ENCODE data around the gene SLC5A2. TPM values are rescaled to one million over a fixed set of nuclear protein-coding genes. Genes with fewer than 3 reads are reported as not detected.
"Not testable (repeated sequence)": the region's sequence is repeated elsewhere in the genome, so short reads cannot be mapped to it uniquely, and the experiment has no call there.

Gene SLC5A2
- total RNA-seq, 1 donor from 2014 or later: 0.04 TPM

DNA sequence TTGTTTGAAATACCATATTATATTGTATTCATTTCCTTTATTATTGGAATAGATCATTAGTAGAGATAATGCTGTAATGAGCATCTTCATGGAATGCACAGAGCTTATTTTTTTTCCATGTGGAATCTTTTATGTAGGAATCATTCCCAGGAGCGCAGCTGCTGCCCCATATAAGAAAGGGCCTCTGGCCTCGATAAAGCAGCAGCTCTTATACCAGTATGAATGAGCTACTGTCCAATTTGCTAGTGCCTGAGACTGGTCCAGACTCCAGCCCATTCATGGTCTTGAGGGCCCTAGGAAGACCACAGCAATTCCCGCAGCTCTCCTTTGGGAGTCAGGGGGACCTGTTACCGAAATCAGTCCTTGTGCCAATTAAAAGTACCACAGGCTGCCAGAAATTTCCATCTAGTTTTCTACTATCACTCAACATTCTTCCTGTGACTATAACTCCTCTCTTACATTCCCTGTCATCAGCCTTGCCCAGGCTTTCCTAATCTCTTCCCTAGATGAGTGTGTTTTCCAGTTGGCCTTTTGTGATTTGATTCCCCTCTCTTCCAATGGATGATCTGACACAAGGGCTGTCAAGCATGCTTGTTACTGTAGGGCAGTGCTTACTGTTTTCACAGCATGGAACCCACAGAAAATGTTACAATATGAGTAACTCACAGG is 42.3 kb upstream of the SLC5A2 start:
- TF ChIP-seq, protein P1, sequence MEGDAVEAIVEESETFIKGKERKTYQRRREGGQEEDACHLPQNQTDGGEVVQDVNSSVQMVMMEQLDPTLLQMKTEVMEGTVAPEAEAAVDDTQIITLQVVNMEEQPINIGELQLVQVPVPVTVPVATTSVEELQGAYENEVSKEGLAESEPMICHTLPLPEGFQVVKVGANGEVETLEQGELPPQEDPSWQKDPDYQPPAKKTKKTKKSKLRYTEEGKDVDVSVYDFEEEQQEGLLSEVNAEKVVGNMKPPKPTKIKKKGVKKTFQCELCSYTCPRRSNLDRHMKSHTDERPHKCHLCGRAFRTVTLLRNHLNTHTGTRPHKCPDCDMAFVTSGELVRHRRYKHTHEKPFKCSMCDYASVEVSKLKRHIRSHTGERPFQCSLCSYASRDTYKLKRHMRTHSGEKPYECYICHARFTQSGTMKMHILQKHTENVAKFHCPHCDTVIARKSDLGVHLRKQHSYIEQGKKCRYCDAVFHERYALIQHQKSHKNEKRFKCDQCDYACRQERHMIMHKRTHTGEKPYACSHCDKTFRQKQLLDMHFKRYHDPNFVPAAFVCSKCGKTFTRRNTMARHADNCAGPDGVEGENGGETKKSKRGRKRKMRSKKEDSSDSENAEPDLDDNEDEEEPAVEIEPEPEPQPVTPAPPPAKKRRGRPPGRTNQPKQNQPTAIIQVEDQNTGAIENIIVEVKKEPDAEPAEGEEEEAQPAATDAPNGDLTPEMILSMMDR (IDR thresholded peaks at IDR 0.05; ENCODE audit: insufficient read depth, low read length, poor library complexity, severe bottlenecking): no peak
- no peak for DNase-seq (ENCODE audit: low read depth)
- H3K4me3 ChIP-seq (ENCODE audit: low read depth, low read length): no peak overlapping the region
- peaks cover 4% of the 10 kb centered on the region for H3K27me3 ChIP-seq (ENCODE audit: control insufficient read depth, insufficient read depth, low read length)
- no peaks in the 10 kb centered on the region for H3K36me3 ChIP-seq (ENCODE audit: control insufficient read depth, insufficient read depth, low read length)

DNA sequence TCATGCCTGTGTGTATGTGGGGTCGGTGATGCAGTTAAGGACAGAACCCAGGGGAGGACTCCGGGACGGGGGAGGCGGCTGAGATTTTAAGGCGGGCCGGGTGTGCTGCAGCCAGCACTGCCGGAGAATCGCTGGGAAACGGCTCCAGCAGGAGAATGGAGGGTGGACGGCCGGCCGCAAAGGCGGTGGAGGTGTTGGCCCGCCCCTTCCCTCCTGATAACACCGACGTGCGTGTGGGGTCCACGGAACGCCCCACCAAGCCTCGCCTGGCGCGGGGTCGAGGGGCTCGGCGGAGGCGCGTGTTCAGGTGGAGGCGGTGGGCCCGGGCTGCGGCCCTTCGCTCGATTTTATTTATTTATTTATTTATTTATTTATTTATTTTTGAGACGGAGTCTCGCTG is 41.0 kb upstream of the SLC5A2 start:
- Histone ChIP-seq H3K4me3 (ENCODE audit: low read depth, low read length) (peak overlapping the region; percentile 62), H3K27me3 (ENCODE audit: control insufficient read depth, insufficient read depth, low read length) (peaks cover 4% of the 10 kb centered on the region), H3K36me3 (ENCODE audit: control insufficient read depth, insufficient read depth, low read length) (no peaks in the 10 kb centered on the region)
- DNase-seq (ENCODE audit: low read depth): no peak
- TF ChIP-seq, protein P1 (IDR thresholded peaks at IDR 0.05; ENCODE audit: insufficient read depth, low read length, poor library complexity, severe bottlenecking): no peak

GRCh38 chr16:31445931-31446330 is 37.0 kb upstream of the SLC5A2 start:
- H3K27me3 ChIP-seq (ENCODE audit: control insufficient read depth, insufficient read depth, low read length); H3K36me3 ChIP-seq (ENCODE audit: control insufficient read depth, insufficient read depth, low read length); H3K4me3 ChIP-seq (ENCODE audit: low read depth, low read length); DNase-seq (ENCODE audit: low read depth): not testable (repeated sequence)

DNA sequence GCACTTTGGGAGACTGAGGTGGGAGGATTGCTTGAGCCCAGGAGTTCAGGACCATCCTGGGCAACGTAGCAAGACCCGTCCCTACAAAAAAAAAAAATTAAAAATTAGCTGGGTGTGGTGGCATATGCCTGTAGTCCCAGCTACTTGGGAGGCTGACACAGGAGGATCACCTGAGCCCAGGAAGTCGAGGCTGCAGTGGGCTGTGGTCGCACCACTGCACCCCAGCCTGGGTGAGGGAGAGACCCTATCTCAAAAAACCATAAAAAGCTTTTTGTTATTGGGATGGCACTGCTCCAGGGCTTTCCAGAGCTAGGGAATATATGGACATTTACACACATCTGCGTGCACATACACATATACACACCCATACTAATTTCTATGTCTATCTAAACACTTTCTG is 31.7 kb upstream of the SLC5A2 start:
- no peak for DNase-seq (ENCODE audit: low read depth)
- no peak overlapping the region for H3K4me3 ChIP-seq (ENCODE audit: low read depth, low read length)
- H3K36me3 ChIP-seq (ENCODE audit: control insufficient read depth, insufficient read depth, low read length): no peaks in the 10 kb centered on the region
- TF ChIP-seq, protein P1 (IDR thresholded peaks at IDR 0.05; ENCODE audit: insufficient read depth, low read length, poor library complexity, severe bottlenecking): no peak
- H3K27me3 ChIP-seq (ENCODE audit: control insufficient read depth, insufficient read depth, low read length): no peaks in the 10 kb centered on the region

DNA sequence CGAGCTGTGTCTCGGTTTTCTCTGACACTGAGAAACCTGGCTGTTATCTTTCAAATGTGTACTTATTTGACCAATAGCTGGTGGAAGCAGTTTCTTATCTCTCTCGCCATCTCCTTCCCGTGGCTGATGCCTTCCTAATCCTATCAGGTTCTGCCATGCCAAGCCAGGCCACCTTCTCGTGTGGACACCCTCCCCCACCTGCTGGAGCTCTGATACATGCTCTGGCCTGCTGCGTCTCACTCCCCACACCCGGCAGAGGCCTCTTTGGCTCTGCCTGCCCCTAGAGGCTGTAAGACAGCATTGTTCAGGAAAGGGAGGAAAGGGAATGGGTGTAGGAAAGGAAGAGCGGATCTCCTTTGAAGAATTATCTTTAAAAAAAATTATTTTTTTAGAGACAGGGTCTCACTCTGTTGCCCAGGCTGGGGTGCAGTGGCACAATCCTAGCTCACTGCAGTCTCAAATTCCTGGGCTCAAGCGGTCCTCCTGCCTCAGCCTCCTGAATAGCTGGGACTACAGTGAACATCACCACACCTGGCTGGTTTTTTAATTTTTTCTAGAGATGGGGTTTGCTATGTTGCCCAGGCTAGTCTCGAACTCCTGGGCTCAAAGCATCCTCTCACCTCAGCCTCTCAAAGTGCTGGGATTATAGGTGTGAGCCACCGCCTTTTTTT is 31.1 kb upstream of the SLC5A2 start:
- Histone ChIP-seq H3K27me3 (ENCODE audit: control insufficient read depth, insufficient read depth, low read length) (no peaks in the 10 kb centered on the region), H3K4me3 (ENCODE audit: low read depth, low read length) (no peak overlapping the region), H3K36me3 (ENCODE audit: control insufficient read depth, insufficient read depth, low read length) (no peaks in the 10 kb centered on the region)
- no peak for DNase-seq (ENCODE audit: low read depth)
- TF ChIP-seq, protein P1 (IDR thresholded peaks at IDR 0.05; ENCODE audit: insufficient read depth, low read length, poor library complexity, severe bottlenecking): peak; percentile 78

GRCh38 chr16:31452631-31453106 is 30.3 kb upstream of the SLC5A2 start:
- Histone ChIP-seq H3K36me3 (ENCODE audit: control insufficient read depth, insufficient read depth, low read length) (no peaks in the 10 kb centered on the region), H3K27me3 (ENCODE audit: control insufficient read depth, insufficient read depth, low read length) (no peaks in the 10 kb centered on the region), H3K4me3 (ENCODE audit: low read depth, low read length) (no peak overlapping the region)
- TF ChIP-seq, protein P1 (IDR thresholded peaks at IDR 0.05; ENCODE audit: insufficient read depth, low read length, poor library complexity, severe bottlenecking): no peak
- no peak for DNase-seq (ENCODE audit: low read depth)
